ENCODE results near the gene GAL3ST2. TPM values are rescaled to one million over a fixed set of nuclear protein-coding genes. Genes with fewer than 3 reads are reported as not detected.

Gene GAL3ST2
- total RNA-seq, 1 experiment from 2014 or later, result 6.8 TPM

DNA sequence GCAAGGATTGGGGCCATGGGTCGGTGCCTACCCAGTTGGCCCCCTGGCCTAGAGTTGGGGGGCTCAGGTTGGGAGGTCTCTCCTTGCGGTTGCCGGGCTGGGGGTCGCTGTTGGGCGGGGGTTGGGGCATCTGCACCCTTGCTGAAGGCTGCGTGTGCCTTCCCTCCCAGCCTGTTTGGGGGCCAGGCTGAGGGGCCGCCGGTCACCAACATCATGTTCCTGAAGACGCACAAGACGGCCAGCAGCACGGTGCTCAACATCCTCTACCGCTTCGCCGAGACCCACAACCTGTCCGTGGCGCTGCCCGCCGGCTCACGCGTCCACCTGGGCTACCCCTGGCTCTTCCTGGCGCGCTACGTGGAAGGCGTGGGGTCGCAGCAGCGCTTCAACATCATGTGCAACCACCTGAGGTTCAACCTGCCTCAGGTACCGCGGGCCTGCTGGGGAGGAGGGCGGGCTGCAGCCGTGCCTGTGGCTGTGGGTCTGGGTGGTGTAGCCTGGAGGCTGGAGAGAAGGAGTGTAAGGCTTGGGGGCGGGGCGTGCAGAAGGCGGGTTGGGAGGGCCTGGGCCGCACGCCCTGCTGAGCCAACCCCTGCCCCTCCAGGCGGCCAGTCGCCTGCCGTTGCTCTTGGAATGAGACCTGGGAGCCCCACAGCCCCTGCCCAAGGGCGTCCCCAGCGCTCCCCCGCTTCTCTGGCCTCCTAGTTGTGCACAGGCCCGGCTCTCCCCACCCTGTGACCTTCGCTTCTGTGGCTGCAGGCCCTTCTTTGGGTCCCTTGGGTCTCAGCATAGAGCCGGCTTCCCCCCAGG, 25.2 kb downstream of the GAL3ST2 start:
- no peaks in the 10 kb centered on the region for H3K4me1 ChIP-seq
- Mint-ChIP-seq H3K9me3 (ENCODE audit: unreplicated experiment) (no peaks in the 10 kb centered on the region), H3K4me3 (ENCODE audit: unreplicated experiment) (no peak overlapping the region), H3K4me1 (ENCODE audit: low read depth, unreplicated experiment) (peaks cover 6% of the 10 kb centered on the region), H3K36me3 (ENCODE audit: insufficient read depth, unreplicated experiment) (peaks cover 5% of the 10 kb centered on the region), H3K27me3 (ENCODE audit: insufficient read depth, unreplicated experiment) (no peaks in the 10 kb centered on the region), H3K27ac (ENCODE audit: unreplicated experiment) (no peak overlapping the region)
- no peaks in the 10 kb centered on the region for H3K9me3 ChIP-seq
- intact Hi-C loops (cut with micrococcal nuclease; ENCODE audit: unreplicated experiment), result no loop called here
- no peak overlapping the region for H3K4me3 ChIP-seq (ENCODE audit: low read depth, low read length)
- DNase-seq, result peak in 1 of 2 experiments; percentile 53
- TF ChIP-seq, protein P1, sequence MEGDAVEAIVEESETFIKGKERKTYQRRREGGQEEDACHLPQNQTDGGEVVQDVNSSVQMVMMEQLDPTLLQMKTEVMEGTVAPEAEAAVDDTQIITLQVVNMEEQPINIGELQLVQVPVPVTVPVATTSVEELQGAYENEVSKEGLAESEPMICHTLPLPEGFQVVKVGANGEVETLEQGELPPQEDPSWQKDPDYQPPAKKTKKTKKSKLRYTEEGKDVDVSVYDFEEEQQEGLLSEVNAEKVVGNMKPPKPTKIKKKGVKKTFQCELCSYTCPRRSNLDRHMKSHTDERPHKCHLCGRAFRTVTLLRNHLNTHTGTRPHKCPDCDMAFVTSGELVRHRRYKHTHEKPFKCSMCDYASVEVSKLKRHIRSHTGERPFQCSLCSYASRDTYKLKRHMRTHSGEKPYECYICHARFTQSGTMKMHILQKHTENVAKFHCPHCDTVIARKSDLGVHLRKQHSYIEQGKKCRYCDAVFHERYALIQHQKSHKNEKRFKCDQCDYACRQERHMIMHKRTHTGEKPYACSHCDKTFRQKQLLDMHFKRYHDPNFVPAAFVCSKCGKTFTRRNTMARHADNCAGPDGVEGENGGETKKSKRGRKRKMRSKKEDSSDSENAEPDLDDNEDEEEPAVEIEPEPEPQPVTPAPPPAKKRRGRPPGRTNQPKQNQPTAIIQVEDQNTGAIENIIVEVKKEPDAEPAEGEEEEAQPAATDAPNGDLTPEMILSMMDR (IDR thresholded peaks at IDR 0.05; ENCODE audit: insufficient read depth in 1 of 2, low read depth in 1 of 2, low read length in 1 of 2, severe bottlenecking in 1 of 2, unreplicated experiment in 1 of 2), result no peak
- H3K27me3 ChIP-seq (replicated peaks; ENCODE audit: control insufficient read depth, insufficient read depth, low read length), result no peaks in the 10 kb centered on the region
- H3K36me3 ChIP-seq (ENCODE audit: control insufficient read depth, insufficient read depth, low read length), result no peaks in the 10 kb centered on the region
- ChIA-PET CTCF (no interaction called here), POLR2A (no interaction called here)
- no TSS peak for BruUV-seq (replicated peaks)

DNA sequence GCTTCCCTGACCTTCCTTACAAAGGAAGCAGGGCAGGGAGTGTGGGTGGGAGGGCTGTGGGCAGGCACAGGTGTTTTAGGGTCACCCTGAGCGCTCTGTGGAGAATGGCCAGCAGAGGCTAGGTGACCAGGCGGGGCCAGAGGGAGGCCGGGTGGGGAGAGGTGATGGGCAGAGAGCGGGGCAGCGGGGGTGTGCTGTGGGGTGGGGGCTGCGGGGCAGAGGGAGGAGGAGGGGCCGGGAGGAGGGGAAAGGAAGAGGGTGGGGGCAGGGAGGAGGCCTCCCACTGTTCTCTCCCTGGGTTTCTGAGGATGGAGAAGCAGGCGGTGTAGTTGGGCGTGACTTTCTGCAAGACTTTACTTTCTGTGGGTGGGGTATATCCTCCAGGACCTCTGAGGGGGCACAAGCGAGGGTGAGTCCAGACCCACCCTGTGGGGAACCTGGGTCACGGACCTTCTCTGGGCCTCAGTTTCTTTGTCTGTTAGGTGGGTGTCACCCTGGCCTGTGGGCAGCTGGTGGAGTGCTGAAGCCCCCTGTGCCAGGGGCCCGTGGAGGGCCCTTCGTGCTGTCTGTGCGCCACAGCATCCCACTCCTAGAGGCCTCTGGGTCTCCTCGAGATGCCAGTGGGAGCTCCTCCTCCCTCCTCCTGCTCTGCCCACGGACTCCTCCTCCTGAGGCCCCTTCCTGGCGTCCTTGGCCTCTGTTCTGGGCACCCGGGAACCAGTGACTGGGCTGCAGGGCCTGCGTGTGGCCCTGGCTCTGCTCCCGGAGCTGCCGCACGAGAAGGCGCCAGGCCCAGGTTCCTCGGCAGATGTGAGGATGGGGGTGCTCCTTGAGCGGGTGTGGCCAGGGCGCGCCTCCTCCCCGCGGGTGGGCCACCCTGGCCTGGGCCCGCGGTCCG, 26.0 kb downstream of the GAL3ST2 start:
- H3K9me3 Mint-ChIP-seq (ENCODE audit: unreplicated experiment), result no peaks in the 10 kb centered on the region
- H3K9me3 ChIP-seq, result no peaks in the 10 kb centered on the region
- intact Hi-C loops (cut with micrococcal nuclease; ENCODE audit: unreplicated experiment), result no loop called here
- TF ChIP-seq, protein P1 (IDR thresholded peaks at IDR 0.05; ENCODE audit: insufficient read depth in 1 of 2, low read depth in 1 of 2, low read length in 1 of 2, severe bottlenecking in 1 of 2, unreplicated experiment in 1 of 2), result no peak
- no peak overlapping the region for H3K4me3 ChIP-seq (ENCODE audit: low read depth, low read length)
- no peaks in the 10 kb centered on the region for H3K27me3 Mint-ChIP-seq (ENCODE audit: insufficient read depth, unreplicated experiment)
- H3K27ac Mint-ChIP-seq (ENCODE audit: unreplicated experiment), result no peak overlapping the region
- H3K4me1 Mint-ChIP-seq (ENCODE audit: low read depth, unreplicated experiment), result no peaks in the 10 kb centered on the region
- no peak for DNase-seq
- ChIA-PET CTCF (no interaction called here), POLR2A (no interaction called here)
- no peaks in the 10 kb centered on the region for H3K36me3 ChIP-seq (ENCODE audit: control insufficient read depth, insufficient read depth, low read length)
- no peaks in the 10 kb centered on the region for H3K27me3 ChIP-seq (replicated peaks; ENCODE audit: control insufficient read depth, insufficient read depth, low read length)
- no TSS peak for BruUV-seq (replicated peaks)
- no peak overlapping the region for H3K4me3 Mint-ChIP-seq (ENCODE audit: unreplicated experiment)
- H3K4me1 ChIP-seq, result no peaks in the 10 kb centered on the region
- peaks cover 5% of the 10 kb centered on the region for H3K36me3 Mint-ChIP-seq (ENCODE audit: insufficient read depth, unreplicated experiment)

DNA sequence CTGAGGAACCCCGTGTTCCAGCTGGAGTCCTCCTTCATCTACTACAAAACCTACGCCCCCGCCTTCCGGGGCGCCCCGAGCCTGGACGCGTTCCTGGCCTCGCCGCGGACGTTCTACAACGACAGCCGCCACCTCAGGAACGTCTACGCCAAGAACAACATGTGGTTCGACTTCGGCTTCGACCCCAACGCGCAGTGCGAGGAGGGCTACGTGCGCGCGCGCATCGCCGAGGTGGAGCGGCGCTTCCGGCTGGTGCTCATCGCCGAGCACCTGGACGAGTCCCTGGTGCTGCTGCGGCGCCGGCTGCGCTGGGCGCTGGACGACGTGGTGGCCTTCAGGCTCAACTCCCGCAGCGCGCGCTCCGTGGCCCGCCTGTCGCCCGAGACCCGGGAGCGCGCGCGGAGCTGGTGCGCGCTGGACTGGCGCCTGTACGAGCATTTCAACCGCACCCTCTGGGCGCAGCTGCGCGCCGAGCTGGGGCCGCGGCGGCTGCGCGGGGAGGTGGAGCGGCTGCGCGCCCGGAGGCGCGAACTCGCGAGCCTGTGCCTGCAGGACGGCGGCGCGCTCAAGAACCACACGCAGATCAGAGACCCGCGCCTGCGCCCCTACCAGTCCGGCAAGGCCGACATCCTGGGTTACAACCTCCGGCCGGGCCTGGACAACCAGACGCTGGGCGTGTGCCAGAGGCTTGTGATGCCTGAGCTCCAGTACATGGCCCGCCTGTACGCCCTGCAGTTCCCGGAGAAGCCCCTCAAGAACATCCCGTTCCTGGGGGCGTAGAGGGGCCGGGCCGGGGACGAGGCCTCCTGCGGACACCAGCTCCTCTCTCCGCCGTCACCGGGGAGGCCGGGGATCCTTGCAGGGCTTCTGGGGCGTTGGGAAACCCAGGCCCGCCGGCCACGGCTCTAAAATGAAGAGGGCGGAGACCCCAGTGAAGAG, 27.0 kb downstream of the GAL3ST2 start:
- H3K27ac Mint-ChIP-seq (ENCODE audit: unreplicated experiment), result no peak overlapping the region
- H3K9me3 ChIP-seq, result no peaks in the 10 kb centered on the region
- H3K27me3 ChIP-seq (replicated peaks; ENCODE audit: control insufficient read depth, insufficient read depth, low read length), result no peaks in the 10 kb centered on the region
- TF ChIP-seq, protein P1 (IDR thresholded peaks at IDR 0.05; ENCODE audit: insufficient read depth in 1 of 2, low read depth in 1 of 2, low read length in 1 of 2, severe bottlenecking in 1 of 2, unreplicated experiment in 1 of 2), result no peak
- H3K9me3 Mint-ChIP-seq (ENCODE audit: unreplicated experiment), result no peaks in the 10 kb centered on the region
- BruUV-seq (replicated peaks), result no TSS peak
- intact Hi-C loops (cut with micrococcal nuclease; ENCODE audit: unreplicated experiment), result no loop called here
- no peaks in the 10 kb centered on the region for H3K4me1 Mint-ChIP-seq (ENCODE audit: low read depth, unreplicated experiment)
- no peaks in the 10 kb centered on the region for H3K36me3 Mint-ChIP-seq (ENCODE audit: insufficient read depth, unreplicated experiment)
- H3K4me1 ChIP-seq, result no peaks in the 10 kb centered on the region
- no peak overlapping the region for H3K4me3 Mint-ChIP-seq (ENCODE audit: unreplicated experiment)
- DNase-seq, result no peak
- ChIA-PET CTCF (no interaction called here), POLR2A (no interaction called here)
- H3K36me3 ChIP-seq (ENCODE audit: control insufficient read depth, insufficient read depth, low read length), result no peaks in the 10 kb centered on the region
- H3K4me3 ChIP-seq (ENCODE audit: low read depth, low read length), result no peak overlapping the region
- no peaks in the 10 kb centered on the region for H3K27me3 Mint-ChIP-seq (ENCODE audit: insufficient read depth, unreplicated experiment)

Data from Caco-2 (cell line).